H1 (cell line): ENCODE data around the gene FAT1. TPM values are rescaled to one million over a fixed set of nuclear protein-coding genes. Genes with fewer than 3 reads are reported as not detected.

ENCODE experiments used
- CTCF ChIA-PET: fragments of 300-600 bp; sonication (Branson Sonifier 250); formaldehyde crosslinking; loops from one replicate; lab custom pipeline; 2021; ENCODE audit not compliant: partially characterized antibody; lab: Charles Lee
- POLR2A ChIA-PET: fragments of 300-600 bp; sonication (Branson Sonifier 250); formaldehyde crosslinking; loops from one replicate; lab custom pipeline; 2021; ENCODE audit warnings: inconsistent platforms; ENCODE audit not compliant: partially characterized antibody; lab: Charles Lee
- DNase-seq, 2 experiments: peaks; one replicate each; pipeline versions ENCODE4 v3.0.0 to v3.0.0-alpha.2; 2010 to 2022; ENCODE audit warnings: low spot score in 2 of 2, low read depth in 1 of 2, mixed read lengths in 1 of 2
- FAIRE-seq: peaks from 2 replicates; lab custom pipeline; 2011; peaks lifted over from hg19 to GRCh38; lab: Jason Lieb, UNC
- H2AFZ ChIP-seq: 2 replicates; pipeline ENCODE4 v1.8.1; 2012; ENCODE audit warnings: low read length, inconsistent platforms
- H2AK5ac ChIP-seq: 2 replicates; pipeline ENCODE4 v1.6.1; 2013; ENCODE audit warnings: low read depth, low read length
- H2BK120ac ChIP-seq: replicated peaks from 2 replicates; pipeline ENCODE3; 2013; ENCODE audit warnings: low read depth, low read length, inconsistent platforms
- H2BK12ac ChIP-seq: 2 replicates; pipeline ENCODE4 v1.6.1; 2013; ENCODE audit warnings: low read depth, low read length
- H2BK15ac ChIP-seq: 2 replicates; pipeline ENCODE4 v1.6.1; 2013; ENCODE audit warnings: low read length
- H2BK20ac ChIP-seq: 2 replicates; pipeline ENCODE4 v1.6.1; 2013; ENCODE audit warnings: low read length
- H2BK5ac ChIP-seq: 2 replicates; pipeline ENCODE4 v1.6.1; 2013; ENCODE audit warnings: low read depth, low read length
- H3K14ac ChIP-seq: 2 replicates; pipeline ENCODE4 v1.6.1; 2013; ENCODE audit warnings: inconsistent platforms; ENCODE audit not compliant: insufficient read length
- H3K18ac ChIP-seq: 2 replicates; pipeline ENCODE4 v1.6.1; 2013; ENCODE audit warnings: low read length; ENCODE audit errors: extremely low read depth
- H3K23ac ChIP-seq: 2 replicates; pipeline ENCODE4 v1.6.1; 2013; ENCODE audit warnings: inconsistent platforms; ENCODE audit not compliant: insufficient read length
- H3K23me2 ChIP-seq: 2 replicates; pipeline ENCODE4 v1.6.1; 2013; ENCODE audit warnings: low read depth, low read length
- H3K27ac ChIP-seq: 2 replicates; pipeline ENCODE4 v1.6.1; 2011; ENCODE audit warnings: low read depth, low read length, inconsistent platforms
- H3K27me3 ChIP-seq, 4 experiments: replicated peaks in 1 of 4; 1 replicate in 1 of 4; 2 replicates in 3 of 4; pipeline versions ENCODE4 v1.6.1 to v1.8.1; 2011 to 2013; ENCODE audit warnings: low read length in 3 of 4, mild to moderate bottlenecking in 3 of 4, inconsistent platforms in 2 of 4, mixed read lengths in 2 of 4, moderate library complexity in 1 of 4; ENCODE audit not compliant: control insufficient read depth in 3 of 4, insufficient read depth in 3 of 4; ENCODE audit errors: extremely low read depth in 1 of 4
- H3K36me3 ChIP-seq, 4 experiments: 2 replicates each; pipeline versions ENCODE4 v1.6.1 to v1.8.1; 2011 to 2013; ENCODE audit warnings: mild to moderate bottlenecking in 4 of 4, low read length in 3 of 4, moderate library complexity in 2 of 4, control low read depth in 1 of 4, inconsistent platforms in 1 of 4; ENCODE audit not compliant: insufficient read depth in 4 of 4, control insufficient read depth in 2 of 4
- H3K4ac ChIP-seq: replicated peaks from 2 replicates; pipeline ENCODE3; 2013; ENCODE audit warnings: low read length, low read depth, mixed read lengths, inconsistent platforms; ENCODE audit not compliant: insufficient read length
- H3K4me1 ChIP-seq, 4 experiments: replicated peaks in 1 of 4; 1 replicate in 1 of 4; 2 replicates in 3 of 4; pipeline versions ENCODE4 v1.6.1 to v1.8.1; 2011 to 2013; ENCODE audit warnings: low read length in 3 of 4, inconsistent platforms in 2 of 4, mixed read lengths in 1 of 4; ENCODE audit not compliant: insufficient read depth in 4 of 4, control insufficient read depth in 3 of 4
- H3K4me2 ChIP-seq, 2 experiments: 2 replicates each; pipeline versions ENCODE4 v1.6.1 to v1.8.1; 2011 to 2013; ENCODE audit warnings: low read depth in 2 of 2, low read length in 2 of 2, control low read depth in 1 of 2, inconsistent platforms in 1 of 2, mild to moderate bottlenecking in 1 of 2; ENCODE audit not compliant: insufficient read depth in 1 of 2
- H3K4me3 ChIP-seq, 4 experiments: fragments of 200-600, 300-600 bp in 1 of 4; sonication (generic), shearing (Covaris generic), sonication (Bioruptor Twin) in 1 of 4; 2 replicates each; pipeline versions ENCODE4 v1.5.1 to v1.8.1; 2011 to 2016; ENCODE audit warnings: low read length in 4 of 4, low read depth in 3 of 4, control low read depth in 2 of 4, inconsistent platforms in 2 of 4, mild to moderate bottlenecking in 2 of 4, mixed read lengths in 1 of 4, moderate library complexity in 1 of 4; ENCODE audit not compliant: insufficient read depth in 2 of 4; ENCODE audit errors: extremely low read depth in 1 of 4
- H3K56ac ChIP-seq: replicated peaks from 2 replicates; pipeline ENCODE3; 2013; ENCODE audit warnings: low read depth, mild to moderate bottlenecking, mixed read lengths, low read length, inconsistent platforms; ENCODE audit not compliant: insufficient read length
- H3K79me1 ChIP-seq: 2 replicates; pipeline ENCODE4 v1.6.1; 2013; ENCODE audit warnings: low read depth, low read length, control low read depth
- H3K79me2 ChIP-seq, 2 experiments: 2 replicates each; pipeline versions ENCODE4 v1.6.1 to v1.8.1; 2012 to 2013; ENCODE audit warnings: low read length in 2 of 2, mild to moderate bottlenecking in 2 of 2, inconsistent platforms in 1 of 2; ENCODE audit not compliant: insufficient read depth in 2 of 2, control insufficient read depth in 1 of 2
- H3K9ac ChIP-seq, 4 experiments: replicated peaks in 1 of 4; 1 replicate in 1 of 4; 2 replicates in 3 of 4; pipeline versions ENCODE4 v1.6.1 to v1.8.1; 2011 to 2013; ENCODE audit warnings: low read depth in 3 of 4, low read length in 3 of 4, control low read depth in 2 of 4, mild to moderate bottlenecking in 2 of 4, moderate library complexity in 2 of 4, inconsistent platforms in 1 of 4; ENCODE audit errors: extremely low read depth in 1 of 4
- H3K9me3 ChIP-seq, 2 experiments: 2 replicates each; pipeline versions ENCODE4 v1.6.1 to v1.8.1; 2012 to 2013; ENCODE audit warnings: mild to moderate bottlenecking in 2 of 2, moderate library complexity in 2 of 2, control low read depth in 1 of 2, inconsistent platforms in 1 of 2, low read depth in 1 of 2, low read length in 1 of 2, mixed read lengths in 1 of 2; ENCODE audit not compliant: insufficient read depth in 2 of 2
- H4K20me1 ChIP-seq, 2 experiments: replicated peaks in 1 of 2; 2 replicates each; pipeline versions ENCODE3 to v1.8.1; 2011 to 2013; ENCODE audit warnings: inconsistent platforms in 2 of 2, low read length in 2 of 2, mild to moderate bottlenecking in 1 of 2; ENCODE audit not compliant: insufficient read depth in 2 of 2, control insufficient read depth in 1 of 2
- H4K5ac ChIP-seq: 2 replicates; pipeline ENCODE4 v1.6.1; 2013; ENCODE audit warnings: low read length, low read depth, mixed read lengths, inconsistent platforms; ENCODE audit not compliant: insufficient read length
- H4K8ac ChIP-seq: 2 replicates; pipeline ENCODE4 v1.8.0; 2013; ENCODE audit warnings: mild to moderate bottlenecking, moderate library complexity, low read length, inconsistent platforms; ENCODE audit not compliant: insufficient read depth; ENCODE audit errors: extremely low read depth
- H4K91ac ChIP-seq: replicated peaks from 2 replicates; pipeline ENCODE3; 2013; ENCODE audit warnings: low read length, mixed read lengths, inconsistent platforms; ENCODE audit not compliant: insufficient read length
- BACH1 ChIP-seq: IDR thresholded peaks from 2 replicates; pipeline ENCODE4 v1.6.1; 2012; ENCODE audit warnings: low read length, improper control_type of control experiment
- HDAC2 ChIP-seq, 2 experiments: fragments of 300-600 bp in 1 of 2; sonication (generic) in 1 of 2; IDR thresholded peaks; 2 replicates each; pipeline ENCODE4 v1.6.1; 2011 to 2012; ENCODE audit warnings: low read depth in 2 of 2, low read length in 2 of 2, mild to moderate bottlenecking in 2 of 2, moderate library complexity in 2 of 2, borderline replicate concordance in 1 of 2, inconsistent platforms in 1 of 2
- KDM1A ChIP-seq: fragments of 200-600, 300-600 bp; sonication (generic); IDR thresholded peaks from 2 replicates; pipeline ENCODE4 v1.7.1; 2016; ENCODE audit warnings: mild to moderate bottlenecking, low read length, borderline replicate concordance
- NRF1 ChIP-seq: IDR thresholded peaks from 2 replicates; pipeline ENCODE4 v1.6.1; 2011; ENCODE audit warnings: mild to moderate bottlenecking, low read depth, low read length, improper control_type of control experiment
- SAP30 ChIP-seq: fragments of 300-600 bp; sonication (generic); IDR thresholded peaks from 2 replicates; pipeline ENCODE4 v1.7.1; 2012; ENCODE audit warnings: low read length, moderate library complexity, mild to moderate bottlenecking, inconsistent platforms; ENCODE audit not compliant: insufficient read depth, insufficient replicate concordance
- SUZ12 ChIP-seq: fragments of 200-600 bp; sonication (generic); IDR thresholded peaks from 2 replicates; pipeline ENCODE4 v1.6.1; 2012; ENCODE audit warnings: mild to moderate bottlenecking, inconsistent platforms, low read length, moderate library complexity, mixed read lengths
- WGBS, 2 experiments: shearing (Covaris generic) in 1 of 2; methylation state at CpG; one replicate each; pipeline versions ENCODE4 v1.1.6 to v1.1.7; 2013 to 2015; ENCODE audit warnings: low lambda C conversion rate in 2 of 2, mixed read lengths in 2 of 2, inconsistent platforms in 1 of 2, low coverage in 1 of 2, missing lambda C conversion rate in 1 of 2; ENCODE audit not compliant: insufficient replicate concordance in 2 of 2, insufficient coverage in 1 of 2, insufficient read length in 1 of 2; ENCODE audit errors: extremely low coverage in 1 of 2, missing lambda C conversion rate in 1 of 2; 5-methylcytosine and 5-hydroxymethylcytosine counted together
- polyA plus RNA-seq, 7 experiments: library from polyadenylated mRNA; depleted of rRNA in 3 of 7; stranded (reverse) in 5 of 7; unstranded in 2 of 7; fragments of >200 nt in 5 of 7; fragments of 200-250 nt in 2 of 7; gene quantifications; 1 replicate in 5 of 7; 2 replicates in 1 of 7; 4 replicates in 1 of 7; pipeline versions ENCODE4 v1.2.1 to v1.2.3, GENCODE V29; 2011 to 2013; ENCODE audit warnings: missing spikeins in 2 of 7, mixed read lengths in 2 of 7
- total RNA-seq: library from RNA; stranded (reverse); fragmentation: NEBNext Ultra II Directional; extraction: Animal tissue kit (Norgen Biotek cat#: 25700); gene quantifications from 2 replicates; pipeline ENCODE4 v1.2.1, GENCODE V29; 2021
- TF ChIP-seq, protein P1 (sequence below): IDR thresholded peaks from 2 replicates; pipeline ENCODE4 v1.6.1; 2011; ENCODE audit warnings: low read length, improper control_type of control experiment
- TF ChIP-seq, protein P2 (sequence below): IDR thresholded peaks from 2 replicates; pipeline ENCODE4 v1.6.1; 2012; ENCODE audit warnings: low read length, inconsistent platforms

Gene FAT1
- total and polyA plus RNA-seq, 2 of the 8 experiments (the other 6 are each of a cell fraction or from before 2014, with no cell fraction given): 94.4 to 137 TPM

DNA sequence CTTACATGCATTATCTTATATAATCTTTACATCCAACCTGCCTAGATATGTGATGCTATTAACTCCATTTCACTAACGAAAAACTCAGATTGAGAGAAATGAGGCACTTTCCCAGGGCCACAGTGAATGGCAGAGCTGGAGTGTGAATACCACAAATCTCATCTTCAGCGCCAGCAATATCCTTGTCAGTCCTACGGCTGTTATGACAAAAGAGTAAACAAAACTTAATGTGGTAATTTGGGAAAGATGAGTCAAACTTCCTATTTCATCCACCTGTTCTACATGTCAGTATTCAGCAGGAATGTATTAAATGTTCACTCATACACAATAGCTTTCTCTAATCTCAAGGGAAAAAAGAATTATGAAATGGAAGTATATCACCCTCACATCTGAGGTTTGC lies 56.9 kb downstream of the FAT1 start:
- Histone ChIP-seq H2BK20ac (no peak overlapping the region), H3K9me3 (no peaks in the 10 kb centered on the region), H3K79me2 (peaks cover 3 to 57% of the 10 kb centered on the region in 2 experiments; a peak in 2 of 4 replicates), H3K79me1 (0 out of 2 replicates have a peak, but pooled peaks cover 9% of the 10 kb centered on the region), H3K14ac (no peak overlapping the region), H3K23me2 (peaks cover 5% of the 10 kb centered on the region), H2BK12ac (no peak overlapping the region)
- POLR2A ChIA-PET: no interaction called here
- TF ChIP-seq, protein P1, sequence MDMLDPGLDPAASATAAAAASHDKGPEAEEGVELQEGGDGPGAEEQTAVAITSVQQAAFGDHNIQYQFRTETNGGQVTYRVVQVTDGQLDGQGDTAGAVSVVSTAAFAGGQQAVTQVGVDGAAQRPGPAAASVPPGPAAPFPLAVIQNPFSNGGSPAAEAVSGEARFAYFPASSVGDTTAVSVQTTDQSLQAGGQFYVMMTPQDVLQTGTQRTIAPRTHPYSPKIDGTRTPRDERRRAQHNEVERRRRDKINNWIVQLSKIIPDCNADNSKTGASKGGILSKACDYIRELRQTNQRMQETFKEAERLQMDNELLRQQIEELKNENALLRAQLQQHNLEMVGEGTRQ: no peak
- TF ChIP-seq, protein P2, sequence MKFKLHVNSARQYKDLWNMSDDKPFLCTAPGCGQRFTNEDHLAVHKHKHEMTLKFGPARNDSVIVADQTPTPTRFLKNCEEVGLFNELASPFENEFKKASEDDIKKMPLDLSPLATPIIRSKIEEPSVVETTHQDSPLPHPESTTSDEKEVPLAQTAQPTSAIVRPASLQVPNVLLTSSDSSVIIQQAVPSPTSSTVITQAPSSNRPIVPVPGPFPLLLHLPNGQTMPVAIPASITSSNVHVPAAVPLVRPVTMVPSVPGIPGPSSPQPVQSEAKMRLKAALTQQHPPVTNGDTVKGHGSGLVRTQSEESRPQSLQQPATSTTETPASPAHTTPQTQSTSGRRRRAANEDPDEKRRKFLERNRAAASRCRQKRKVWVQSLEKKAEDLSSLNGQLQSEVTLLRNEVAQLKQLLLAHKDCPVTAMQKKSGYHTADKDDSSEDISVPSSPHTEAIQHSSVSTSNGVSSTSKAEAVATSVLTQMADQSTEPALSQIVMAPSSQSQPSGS: no peak
- no peak for TF ChIP-seq SAP30
- TF ChIP-seq BACH1: no peak
- TF ChIP-seq KDM1A: no peak
- no peak for TF ChIP-seq HDAC2 (IDR thresholded peaks at IDR 0.05; ENCODE audit: borderline replicate concordance in 1 of 2, low read depth in 2 of 2, low read length in 2 of 2)
- no peak for TF ChIP-seq NRF1
- TF ChIP-seq SUZ12: no peak
- TF ChIP-seq, all 59 proteins: peak for 0
- no peak overlapping the region for H2AFZ ChIP-seq
- H3K4me3 ChIP-seq: no peak overlapping the region
- H4K91ac ChIP-seq: no peak overlapping the region
- no peak overlapping the region for H2BK5ac ChIP-seq
- H3K18ac ChIP-seq: no peak overlapping the region
- no peak overlapping the region for H3K27ac ChIP-seq
- H3K27me3 ChIP-seq: peaks cover 0 to 1% (median 0%) of the 10 kb centered on the region in 4 experiments; a peak in 1 of 7 replicates
- peaks cover 0 to 25% (median 5%) of the 10 kb centered on the region in 4 experiments; a peak in 6 of 8 replicates for H3K36me3 ChIP-seq
- H2BK15ac ChIP-seq: no peak overlapping the region
- H4K8ac ChIP-seq: no peak overlapping the region
- FAIRE-seq: no peak
- H3K4me1 ChIP-seq: peaks cover 2 to 18% (median 9%) of the 10 kb centered on the region in 4 experiments
- 85% methylated on average over 3 of the region's 3 CpGs; no CpG with 5 or more reads in 1 of the 2 experiments for WGBS, 2 experiments
- no peak overlapping the region for H3K56ac ChIP-seq
- no peak overlapping the region for H3K23ac ChIP-seq
- H3K9ac ChIP-seq: no peak overlapping the region
- H4K20me1 ChIP-seq: peaks cover 0 to 5% of the 10 kb centered on the region in 2 experiments
- H3K4me2 ChIP-seq: no peak overlapping the region
- H4K5ac ChIP-seq: no peak overlapping the region
- no peak overlapping the region for H2BK120ac ChIP-seq
- no peak overlapping the region for H2AK5ac ChIP-seq
- no peak for DNase-seq
- CTCF ChIA-PET: no interaction called here
- H3K4ac ChIP-seq: no peak overlapping the region
